Upper lobe of left lung (tissue), 4 donors: ENCODE measurements around the gene ERP29.

Source experiments
- CTCF ChIP-seq, 6 experiments: fragments of 450-650 bp in 4 of 6; fragments of 200-600 bp in 2 of 6; sonication (generic) in 2 of 6; IDR thresholded peaks; one replicate each; pipeline ENCODE4 v1.5.1; 2016 to 2019; ENCODE audit warnings: antibody characterized with exemption in 6 of 6
- EP300 ChIP-seq, 4 donors: sonication (generic); formaldehyde crosslinking; IDR thresholded peaks; one replicate each; pipeline ENCODE4 v1.5.1; 2017; ENCODE audit warnings: antibody characterized with exemption in 4 of 4, control low read depth in 2 of 4
- POLR2A ChIP-seq, 4 donors: fragments of 450-650 bp; IDR thresholded peaks; one replicate each; pipeline ENCODE4 v1.5.1; 2016 to 2017; ENCODE audit warnings: antibody characterized with exemption in 4 of 4, mild to moderate bottlenecking in 2 of 4
- POLR2AphosphoS5 ChIP-seq, 2 donors: sonication (generic); formaldehyde crosslinking; IDR thresholded peaks; one replicate each; pipeline ENCODE4 v1.5.1; 2017; ENCODE audit warnings: antibody characterized with exemption in 2 of 2

GRCh38 chr12:112025808-112026375 is 12.7 kb downstream of the ERP29 start:
- no peak for TF ChIP-seq CTCF (IDR thresholded peaks at IDR 0.05)
- no peak for TF ChIP-seq POLR2AphosphoS5 (IDR thresholded peaks at IDR 0.05)
- TF ChIP-seq POLR2A (IDR thresholded peaks at IDR 0.05) = no peak
- no peak for TF ChIP-seq EP300 (IDR thresholded peaks at IDR 0.05)
